Measurements from ENCODE around the gene PPM1N.
A peak's percentile ranks its signal among the peaks of the same experiment; 100 is the strongest.

PPM1N gene

DNA sequence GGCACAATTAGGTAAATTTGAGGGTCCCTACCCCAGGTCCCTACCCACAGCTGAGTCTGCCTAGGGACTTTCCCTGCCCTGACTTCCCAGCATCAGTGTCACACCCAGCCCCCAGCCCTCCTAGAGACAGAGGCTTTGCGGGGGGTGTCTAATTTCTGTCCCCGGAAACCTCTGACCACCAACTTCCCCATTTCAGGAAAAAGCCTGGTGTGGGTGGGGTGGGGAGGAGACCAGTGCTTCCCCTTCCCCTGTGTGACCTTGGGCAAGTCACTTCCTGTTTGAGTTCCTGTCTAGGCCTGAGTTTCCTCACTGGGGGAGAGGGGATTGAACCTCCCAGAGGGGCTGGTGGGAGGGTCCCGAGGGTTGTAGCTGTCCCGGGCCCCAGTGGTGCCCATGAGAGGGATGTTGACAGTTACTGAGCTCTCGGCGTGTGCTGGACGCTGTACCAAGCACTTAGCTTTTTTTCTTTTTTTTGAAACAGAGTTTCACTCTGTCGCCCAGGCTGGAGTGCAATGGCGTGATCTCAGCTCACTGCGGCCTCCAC is 16.9 kb downstream of the PPM1N start:
- peaks cover 13 to 60% (median 49%) of the 10 kb centered on the region in 5 donors for H3K4me1 ChIP-seq (ENCODE audit: control insufficient read depth in 5 of 5, insufficient read depth in 5 of 5, low read length in 5 of 5)
- H3K36me3 ChIP-seq (ENCODE audit: control insufficient read depth in 5 of 5, insufficient read depth in 5 of 5, low read length in 5 of 5) = peaks cover 0 to 27% (median 17%) of the 10 kb centered on the region in 5 donors
- H3K27me3 ChIP-seq (ENCODE audit: control insufficient read depth in 5 of 5, insufficient read depth in 4 of 5, low read length in 5 of 5) = no peaks in the 10 kb centered on the region
- H3K4me3 ChIP-seq (ENCODE audit: low read depth in 1 of 5, low read length in 5 of 5) = peak overlapping the region in 3 of 5 donors; percentile 7 to 21 (median 19)
- peak overlapping the region; percentile 71 for H3K27ac ChIP-seq (ENCODE audit: low read depth, low read length)
- no peaks in the 10 kb centered on the region for H3K9me3 ChIP-seq (ENCODE audit: control insufficient read depth in 5 of 5, low read length in 5 of 5)
- H3K9ac ChIP-seq (ENCODE audit: low read length in 5 of 5) = peak overlapping the region in 4 of 5 donors; percentile 5 to 56 (median 40)

DNA sequence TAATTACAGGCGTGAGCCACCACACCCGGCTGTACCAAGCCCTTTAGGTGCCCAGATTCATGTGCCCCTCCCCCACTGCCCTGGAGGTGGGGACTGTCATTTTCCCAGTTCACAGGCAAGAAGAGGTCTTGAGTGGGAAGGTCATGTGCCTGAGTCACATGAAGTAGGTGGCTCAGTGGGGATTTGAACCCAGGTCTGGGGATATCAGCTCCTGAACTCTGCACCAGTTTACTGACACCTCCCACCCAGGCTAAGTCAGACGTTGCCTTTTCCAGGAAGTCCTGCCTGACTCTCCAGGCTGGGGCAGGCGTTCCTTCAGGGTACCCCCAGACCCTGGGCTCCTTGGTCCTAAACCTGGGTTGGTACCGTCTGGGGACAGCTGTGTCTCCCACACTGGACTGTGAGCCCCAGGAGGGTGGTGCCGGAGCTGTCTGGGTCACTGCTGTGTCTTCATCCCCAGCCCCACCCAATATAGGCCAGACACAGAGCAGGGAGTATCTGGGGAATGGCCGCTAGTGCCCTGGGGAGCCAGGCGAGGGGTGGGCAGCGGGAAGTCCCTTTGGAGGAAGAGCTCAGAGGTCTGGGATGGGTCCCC is 17.7 kb downstream of the PPM1N start:
- Histone ChIP-seq H3K4me1 (ENCODE audit: control insufficient read depth in 5 of 5, insufficient read depth in 5 of 5, low read length in 5 of 5) (peaks cover 13 to 55% (median 44%) of the 10 kb centered on the region in 5 donors), H3K36me3 (ENCODE audit: control insufficient read depth in 5 of 5, insufficient read depth in 5 of 5, low read length in 5 of 5) (peaks cover 0 to 34% (median 23%) of the 10 kb centered on the region in 5 donors), H3K27me3 (ENCODE audit: control insufficient read depth in 5 of 5, insufficient read depth in 4 of 5, low read length in 5 of 5) (no peaks in the 10 kb centered on the region), H3K27ac (ENCODE audit: low read depth, low read length) (peak overlapping the region; percentile 71), H3K4me3 (ENCODE audit: low read depth in 1 of 5, low read length in 5 of 5) (peak overlapping the region in 2 of 5 donors; percentile 19 to 21), H3K9ac (ENCODE audit: low read length in 5 of 5) (peak overlapping the region in 3 of 5 donors; percentile 43 to 48 (median 47)), H3K9me3 (ENCODE audit: control insufficient read depth in 5 of 5, low read length in 5 of 5) (no peaks in the 10 kb centered on the region)

DNA sequence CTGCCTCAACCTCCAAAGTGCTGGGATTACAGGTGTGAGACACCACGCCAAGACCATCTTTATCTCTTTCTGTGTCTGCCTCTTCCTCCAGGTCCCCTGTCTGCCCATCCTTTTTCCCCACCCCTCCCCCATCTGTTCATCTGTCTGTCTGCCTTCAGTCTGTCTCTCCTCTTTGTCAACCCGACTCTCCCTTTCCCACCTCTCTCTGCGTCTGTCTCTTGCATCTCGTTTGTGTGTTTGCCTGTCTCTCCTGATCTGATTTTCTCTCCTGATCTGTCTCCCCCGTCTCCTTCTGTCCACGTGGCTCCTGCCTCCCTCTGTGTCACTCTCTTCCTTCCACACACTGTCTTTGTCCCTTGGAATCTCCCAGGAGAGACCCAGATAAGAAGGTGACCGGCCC is 19.0 kb downstream of the PPM1N start:
- no peak overlapping the region for H3K27ac ChIP-seq (ENCODE audit: low read depth, low read length)
- H3K4me3 ChIP-seq (ENCODE audit: low read depth in 1 of 5, low read length in 5 of 5) = no peak overlapping the region
- H3K4me1 ChIP-seq (ENCODE audit: control insufficient read depth in 5 of 5, insufficient read depth in 5 of 5, low read length in 5 of 5) = peaks cover 13 to 45% (median 33%) of the 10 kb centered on the region in 5 donors
- no peak overlapping the region for H3K9ac ChIP-seq (ENCODE audit: low read length in 5 of 5)
- no peaks in the 10 kb centered on the region for H3K27me3 ChIP-seq (ENCODE audit: control insufficient read depth in 5 of 5, insufficient read depth in 4 of 5, low read length in 5 of 5)
- no peaks in the 10 kb centered on the region for H3K9me3 ChIP-seq (ENCODE audit: control insufficient read depth in 5 of 5, low read length in 5 of 5)
- H3K36me3 ChIP-seq (ENCODE audit: control insufficient read depth in 5 of 5, insufficient read depth in 5 of 5, low read length in 5 of 5) = peaks cover 0 to 47% (median 30%) of the 10 kb centered on the region in 5 donors

DNA sequence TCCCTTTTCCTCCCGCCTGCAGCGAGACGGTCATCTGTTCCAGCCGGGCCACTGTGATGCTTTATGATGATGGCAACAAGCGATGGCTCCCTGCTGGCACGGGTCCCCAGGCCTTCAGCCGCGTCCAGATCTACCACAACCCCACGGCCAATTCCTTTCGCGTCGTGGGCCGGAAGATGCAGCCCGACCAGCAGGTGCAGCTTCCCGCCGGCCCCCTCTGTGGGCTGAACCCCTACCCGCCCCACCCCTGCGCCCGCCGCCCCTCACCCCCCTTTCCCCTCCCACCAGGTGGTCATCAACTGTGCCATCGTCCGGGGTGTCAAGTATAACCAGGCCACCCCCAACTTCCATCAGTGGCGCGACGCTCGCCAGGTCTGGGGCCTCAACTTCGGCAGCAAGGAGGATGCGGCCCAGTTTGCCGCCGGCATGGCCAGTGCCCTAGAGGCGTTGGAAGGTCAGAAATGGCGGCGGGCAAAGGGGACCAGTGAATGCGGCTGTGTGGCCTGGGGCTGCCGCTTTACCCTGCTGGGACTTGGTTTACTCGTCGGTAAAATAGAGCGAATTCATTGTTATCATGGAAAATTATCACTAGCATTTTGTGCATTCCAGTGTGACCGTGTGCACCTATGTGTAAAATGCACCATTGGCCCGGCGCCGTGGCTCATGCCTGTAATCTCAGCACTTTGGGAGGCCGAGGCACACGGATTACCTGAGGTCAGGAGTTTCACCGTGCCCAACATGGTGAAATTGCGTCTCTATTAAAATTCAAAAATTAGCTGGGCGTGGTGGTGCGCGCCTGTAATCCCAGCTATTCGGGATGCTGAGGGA is 19.6 kb downstream of the PPM1N start:
- peaks cover 13 to 44% (median 33%) of the 10 kb centered on the region in 5 donors for H3K4me1 ChIP-seq (ENCODE audit: control insufficient read depth in 5 of 5, insufficient read depth in 5 of 5, low read length in 5 of 5)
- H3K36me3 ChIP-seq (ENCODE audit: control insufficient read depth in 5 of 5, insufficient read depth in 5 of 5, low read length in 5 of 5) = peaks cover 0 to 53% (median 35%) of the 10 kb centered on the region in 5 donors
- H3K27me3 ChIP-seq (ENCODE audit: control insufficient read depth in 5 of 5, insufficient read depth in 4 of 5, low read length in 5 of 5) = no peaks in the 10 kb centered on the region
- no peak overlapping the region for H3K27ac ChIP-seq (ENCODE audit: low read depth, low read length)
- H3K4me3 ChIP-seq (ENCODE audit: low read depth in 1 of 5, low read length in 5 of 5) = no peak overlapping the region
- H3K9ac ChIP-seq (ENCODE audit: low read length in 5 of 5) = no peak overlapping the region
- H3K9me3 ChIP-seq (ENCODE audit: control insufficient read depth in 5 of 5, low read length in 5 of 5) = no peaks in the 10 kb centered on the region

DNA sequence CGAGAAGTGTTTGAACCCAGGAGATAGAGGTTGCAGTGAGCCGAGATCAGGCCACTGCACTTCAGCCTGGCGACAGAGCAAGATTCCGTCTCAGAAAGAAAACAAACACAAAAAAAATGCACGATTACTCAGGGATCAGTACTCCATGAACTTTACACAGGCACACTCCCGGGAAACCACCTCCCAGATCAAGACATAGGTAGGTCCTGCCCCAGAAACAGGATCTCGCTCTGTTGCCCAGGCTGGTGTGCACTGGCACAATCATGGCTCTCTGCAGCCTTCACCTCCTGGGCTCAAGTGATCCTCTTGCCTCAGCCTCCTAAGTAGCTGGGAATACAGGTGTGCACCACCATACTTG is 20.2 kb downstream of the PPM1N start:
- peaks cover 13 to 39% (median 30%) of the 10 kb centered on the region in 5 donors for H3K4me1 ChIP-seq (ENCODE audit: control insufficient read depth in 5 of 5, insufficient read depth in 5 of 5, low read length in 5 of 5)
- H3K27ac ChIP-seq (ENCODE audit: low read depth, low read length) = no peak overlapping the region
- no peaks in the 10 kb centered on the region for H3K27me3 ChIP-seq (ENCODE audit: control insufficient read depth in 5 of 5, insufficient read depth in 4 of 5, low read length in 5 of 5)
- H3K9ac ChIP-seq (ENCODE audit: low read length in 5 of 5) = no peak overlapping the region
- H3K4me3 ChIP-seq (ENCODE audit: low read depth in 1 of 5, low read length in 5 of 5) = no peak overlapping the region
- peaks cover 0 to 55% (median 36%) of the 10 kb centered on the region in 5 donors for H3K36me3 ChIP-seq (ENCODE audit: control insufficient read depth in 5 of 5, insufficient read depth in 5 of 5, low read length in 5 of 5)
- no peaks in the 10 kb centered on the region for H3K9me3 ChIP-seq (ENCODE audit: control insufficient read depth in 5 of 5, low read length in 5 of 5)

DNA sequence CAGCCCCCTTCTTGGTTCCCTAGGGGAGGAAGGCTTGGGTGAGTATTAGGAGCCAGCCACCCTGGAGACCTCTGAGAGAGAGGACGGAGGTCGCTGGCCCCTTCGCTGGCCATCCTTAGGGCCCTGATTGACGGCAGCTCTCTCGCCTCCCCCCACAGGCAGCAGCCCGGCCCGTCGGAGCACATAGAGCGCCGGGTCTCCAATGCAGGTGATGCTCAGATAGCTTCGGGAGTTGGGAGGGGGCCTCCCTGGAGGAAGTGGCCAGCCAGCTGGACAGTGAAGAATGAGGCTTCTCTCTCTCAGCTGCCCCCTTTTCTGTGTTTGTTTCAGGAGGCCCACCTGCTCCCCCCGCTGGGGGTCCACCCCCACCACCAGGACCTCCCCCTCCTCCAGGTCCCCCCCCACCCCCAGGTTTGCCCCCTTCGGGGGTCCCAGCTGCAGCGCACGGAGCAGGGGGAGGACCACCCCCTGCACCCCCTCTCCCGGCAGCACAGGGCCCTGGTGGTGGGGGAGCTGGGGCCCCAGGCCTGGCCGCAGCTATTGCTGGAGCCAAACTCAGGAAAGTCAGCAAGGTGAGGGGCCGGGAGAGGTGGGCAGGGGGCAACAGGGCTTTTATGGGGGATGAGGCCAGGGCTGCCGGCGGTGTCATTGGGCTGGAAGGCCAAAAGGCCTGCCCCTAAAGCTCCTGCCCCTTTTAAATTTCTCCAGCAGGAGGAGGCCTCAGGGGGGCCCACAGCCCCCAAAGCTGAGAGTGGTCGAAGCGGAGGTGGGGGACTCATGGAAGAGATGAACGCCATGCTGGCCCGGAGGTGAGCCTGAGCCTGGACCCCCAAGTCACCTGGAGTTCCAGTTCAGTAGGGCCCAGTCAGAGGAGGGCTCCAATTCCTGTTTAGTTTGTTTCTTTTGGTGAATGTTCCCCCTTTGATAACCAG is 24.0 kb downstream of the PPM1N start:
- H3K9ac ChIP-seq (ENCODE audit: low read length in 5 of 5) = no peak overlapping the region
- no peaks in the 10 kb centered on the region for H3K9me3 ChIP-seq (ENCODE audit: control insufficient read depth in 5 of 5, low read length in 5 of 5)
- no peak overlapping the region for H3K27ac ChIP-seq (ENCODE audit: low read depth, low read length)
- peaks cover 0 to 15% (median 7%) of the 10 kb centered on the region in 5 donors for H3K4me1 ChIP-seq (ENCODE audit: control insufficient read depth in 5 of 5, insufficient read depth in 5 of 5, low read length in 5 of 5)
- no peaks in the 10 kb centered on the region for H3K27me3 ChIP-seq (ENCODE audit: control insufficient read depth in 5 of 5, insufficient read depth in 4 of 5, low read length in 5 of 5)
- no peak overlapping the region for H3K4me3 ChIP-seq (ENCODE audit: low read depth in 1 of 5, low read length in 5 of 5)
- peaks cover 0 to 79% (median 61%) of the 10 kb centered on the region in 5 donors for H3K36me3 ChIP-seq (ENCODE audit: control insufficient read depth in 5 of 5, insufficient read depth in 5 of 5, low read length in 5 of 5)

DNA sequence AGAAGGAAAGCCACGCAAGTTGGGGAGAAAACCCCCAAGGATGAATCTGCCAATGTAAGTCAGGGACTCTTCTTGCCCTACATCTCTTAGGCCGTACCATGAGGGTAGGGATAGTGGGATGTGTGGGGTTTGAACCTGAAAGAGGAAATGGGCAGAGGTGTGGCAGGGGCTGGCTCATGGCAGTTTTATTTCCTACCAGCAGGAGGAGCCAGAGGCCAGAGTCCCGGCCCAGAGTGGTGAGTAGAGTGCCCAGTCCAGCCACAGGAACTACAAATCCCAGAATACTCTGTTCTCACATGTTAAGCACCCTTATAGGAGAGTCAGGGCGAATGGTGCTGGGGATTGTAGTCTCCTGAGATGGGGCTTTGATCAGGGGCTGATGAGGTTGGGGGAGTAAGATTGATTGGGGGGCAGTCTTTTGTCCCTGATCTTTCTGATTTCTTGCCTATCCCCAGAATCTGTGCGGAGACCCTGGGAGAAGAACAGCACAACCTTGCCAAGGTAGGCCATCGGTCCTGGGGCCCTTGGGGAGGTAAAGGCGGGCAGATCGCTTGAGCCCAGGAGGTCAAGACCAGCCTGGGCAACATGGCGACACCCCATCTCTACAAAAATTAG is 25.5 kb downstream of the PPM1N start:
- Histone ChIP-seq H3K27me3 (ENCODE audit: control insufficient read depth in 5 of 5, insufficient read depth in 4 of 5, low read length in 5 of 5) (peaks cover 0 to 6% (median 0%) of the 10 kb centered on the region in 5 donors), H3K36me3 (ENCODE audit: control insufficient read depth in 5 of 5, insufficient read depth in 5 of 5, low read length in 5 of 5) (peaks cover 0 to 66% (median 50%) of the 10 kb centered on the region in 5 donors), H3K4me1 (ENCODE audit: control insufficient read depth in 5 of 5, insufficient read depth in 5 of 5, low read length in 5 of 5) (peaks cover 0 to 25% (median 16%) of the 10 kb centered on the region in 5 donors), H3K4me3 (ENCODE audit: low read depth in 1 of 5, low read length in 5 of 5) (no peak overlapping the region), H3K9ac (ENCODE audit: low read length in 5 of 5) (no peak overlapping the region), H3K27ac (ENCODE audit: low read depth, low read length) (no peak overlapping the region), H3K9me3 (ENCODE audit: control insufficient read depth in 5 of 5, low read length in 5 of 5) (no peaks in the 10 kb centered on the region)

- Histone ChIP-seq H3K36me3 (ENCODE audit: control insufficient read depth in 5 of 5, insufficient read depth in 5 of 5, low read length in 5 of 5) (peaks cover 0 to 62% (median 49%) of the 10 kb centered on the region in 5 donors), H3K9me3 (ENCODE audit: control insufficient read depth in 5 of 5, low read length in 5 of 5) (no peaks in the 10 kb centered on the region), H3K9ac (ENCODE audit: low read length in 5 of 5) (no peak overlapping the region), H3K4me3 (ENCODE audit: low read depth in 1 of 5, low read length in 5 of 5) (no peak overlapping the region), H3K27me3 (ENCODE audit: control insufficient read depth in 5 of 5, insufficient read depth in 4 of 5, low read length in 5 of 5) (peaks cover 0 to 14% (median 8%) of the 10 kb centered on the region in 5 donors), H3K27ac (ENCODE audit: low read depth, low read length) (no peak overlapping the region), H3K4me1 (ENCODE audit: control insufficient read depth in 5 of 5, insufficient read depth in 5 of 5, low read length in 5 of 5) (peaks cover 0 to 33% (median 23%) of the 10 kb centered on the region in 5 donors)
Observed at GRCh38 chr19:45524575-45525129, 26.4 kb downstream of the PPM1N start.

DNA sequence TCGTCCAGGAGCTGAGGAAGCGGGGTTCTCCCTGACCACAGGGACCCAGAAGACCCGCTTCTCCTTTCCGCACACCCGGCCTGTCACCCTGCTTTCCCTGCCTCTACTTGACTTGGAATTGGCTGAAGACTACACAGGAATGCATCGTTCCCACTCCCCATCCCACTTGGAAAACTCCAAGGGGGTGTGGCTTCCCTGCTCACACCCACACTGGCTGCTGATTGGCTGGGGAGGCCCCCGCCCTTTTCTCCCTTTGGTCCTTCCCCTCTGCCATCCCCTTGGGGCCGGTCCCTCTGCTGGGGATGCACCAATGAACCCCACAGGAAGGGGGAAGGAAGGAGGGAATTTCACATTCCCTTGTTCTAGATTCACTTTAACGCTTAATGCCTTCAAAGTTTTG is 27.9 kb downstream of the PPM1N start:
- Histone ChIP-seq H3K27ac (ENCODE audit: low read depth, low read length) (no peak overlapping the region), H3K9ac (ENCODE audit: low read length in 5 of 5) (no peak overlapping the region), H3K36me3 (ENCODE audit: control insufficient read depth in 5 of 5, insufficient read depth in 5 of 5, low read length in 5 of 5) (peaks cover 0 to 50% (median 37%) of the 10 kb centered on the region in 5 donors), H3K9me3 (ENCODE audit: control insufficient read depth in 5 of 5, low read length in 5 of 5) (peaks cover 0 to 2% (median under 1%) of the 10 kb centered on the region in 5 donors), H3K4me3 (ENCODE audit: low read depth in 1 of 5, low read length in 5 of 5) (no peak overlapping the region), H3K27me3 (ENCODE audit: control insufficient read depth in 5 of 5, insufficient read depth in 4 of 5, low read length in 5 of 5) (peaks cover 0 to 15% (median 9%) of the 10 kb centered on the region in 5 donors), H3K4me1 (ENCODE audit: control insufficient read depth in 5 of 5, insufficient read depth in 5 of 5, low read length in 5 of 5) (peaks cover 0 to 30% (median 23%) of the 10 kb centered on the region in 5 donors)

Data from subcutaneous abdominal adipose tissue (tissue), 5 donors.